Neuronal stem cell (in vitro differentiated cells): ENCODE data around the gene KHDC4.

Experiments
- DNase-seq: peaks from one replicate; pipeline ENCODE4 v3.0.0-alpha.2; 2013; ENCODE audit warnings: low spot score
- H2AFZ ChIP-seq: one replicate; pipeline ENCODE4 v1.6.1; 2013; ENCODE audit warnings: mild to moderate bottlenecking, low read length, inconsistent platforms
- H2AK5ac ChIP-seq: 2 replicates; pipeline ENCODE4 v1.6.1; 2013; ENCODE audit warnings: low read depth, mild to moderate bottlenecking, inconsistent platforms, low read length, moderate library complexity, mixed read lengths
- H2BK120ac ChIP-seq: 2 replicates; pipeline ENCODE4 v1.6.1; 2013; ENCODE audit warnings: low read depth, mild to moderate bottlenecking, inconsistent platforms, low read length, moderate library complexity, mixed read lengths
- H2BK12ac ChIP-seq: one replicate; pipeline ENCODE4 v1.6.1; 2013; ENCODE audit warnings: low read length, inconsistent platforms
- H2BK15ac ChIP-seq: 2 replicates; pipeline ENCODE4 v1.6.1; 2013; ENCODE audit warnings: mild to moderate bottlenecking, low read length, inconsistent platforms, mixed read lengths
- H2BK5ac ChIP-seq: one replicate; pipeline ENCODE4 v1.6.1; 2013; ENCODE audit warnings: inconsistent platforms, mild to moderate bottlenecking, low read length, moderate library complexity
- H3K14ac ChIP-seq: one replicate; pipeline ENCODE4 v1.6.1; 2013; ENCODE audit warnings: low read length, inconsistent platforms
- H3K18ac ChIP-seq: 2 replicates; pipeline ENCODE4 v1.6.1; 2013; ENCODE audit warnings: low read length, inconsistent platforms
- H3K23ac ChIP-seq: 2 replicates; pipeline ENCODE4 v1.6.1; 2013; ENCODE audit warnings: low read depth, mild to moderate bottlenecking, mixed read lengths, low read length, inconsistent platforms; ENCODE audit not compliant: poor library complexity
- H3K27ac ChIP-seq: replicated peaks from 3 replicates; pipeline ENCODE4 v1.5.1; 2013; ENCODE audit warnings: low read length, inconsistent platforms
- H3K27me3 ChIP-seq, 3 experiments: 2 replicates each; pipeline ENCODE4 v1.6.1; 2013; ENCODE audit warnings: low read length in 3 of 3, mild to moderate bottlenecking in 2 of 3, inconsistent platforms in 1 of 3, low read depth in 1 of 3, mixed read lengths in 1 of 3, moderate library complexity in 1 of 3; ENCODE audit not compliant: control insufficient read depth in 3 of 3, insufficient read depth in 3 of 3
- H3K36me3 ChIP-seq, 2 donors: replicated peaks in 1 of 2; 2 replicates each; pipeline ENCODE4 v1.6.1; 2013; ENCODE audit warnings: low read length in 2 of 2; ENCODE audit not compliant: control insufficient read depth in 2 of 2, insufficient read depth in 2 of 2
- H3K4ac ChIP-seq: 2 replicates; pipeline ENCODE4 v1.6.1; 2013; ENCODE audit warnings: inconsistent platforms, mild to moderate bottlenecking, low read length, moderate library complexity
- H3K4me1 ChIP-seq, 2 donors: 1 replicate in 1 of 2; 2 replicates in 1 of 2; pipeline ENCODE4 v1.6.1; 2013; ENCODE audit warnings: low read length in 2 of 2, low read depth in 1 of 2; ENCODE audit not compliant: control insufficient read depth in 2 of 2, insufficient read depth in 1 of 2
- H3K4me2 ChIP-seq: one replicate; pipeline ENCODE4 v1.6.1; 2013; ENCODE audit warnings: mild to moderate bottlenecking, low read length, inconsistent platforms; ENCODE audit not compliant: insufficient read depth, poor library complexity, severe bottlenecking
- H3K4me3 ChIP-seq, 2 donors: 2 replicates each; pipeline ENCODE4 v1.5.1; 2013; ENCODE audit warnings: low read length in 2 of 2, mild to moderate bottlenecking in 2 of 2, inconsistent platforms in 1 of 2, moderate library complexity in 1 of 2
- H3K79me1 ChIP-seq: one replicate; pipeline ENCODE4 v1.6.1; 2013; ENCODE audit warnings: low read depth, mild to moderate bottlenecking, inconsistent platforms, low read length, moderate library complexity
- H3K9ac ChIP-seq: one replicate; pipeline ENCODE4 v1.6.1; 2013; ENCODE audit warnings: mild to moderate bottlenecking, low read depth, low read length, inconsistent platforms; ENCODE audit not compliant: poor library complexity
- H3K9me3 ChIP-seq, 2 donors: replicated peaks in 1 of 2; 2 replicates each; pipeline versions ENCODE3 to v1.6.1; 2013; ENCODE audit warnings: low read length in 2 of 2, mild to moderate bottlenecking in 2 of 2, inconsistent platforms in 1 of 2, low read depth in 1 of 2, mixed read lengths in 1 of 2, moderate library complexity in 1 of 2; ENCODE audit not compliant: control insufficient read depth in 2 of 2, insufficient read depth in 1 of 2
- H4K8ac ChIP-seq: one replicate; pipeline ENCODE4 v1.6.1; 2013; ENCODE audit warnings: low read depth, mild to moderate bottlenecking, inconsistent platforms, low read length, moderate library complexity
- H4K91ac ChIP-seq: one replicate; pipeline ENCODE4 v1.6.1; 2013; ENCODE audit warnings: low read length, low read depth, mild to moderate bottlenecking, inconsistent platforms; ENCODE audit not compliant: poor library complexity
- WGBS, 2 donors: extraction: QIAGEN DNeasy Blood & Tissue Kit; methylation state at CpG; one replicate each; pipeline ENCODE4 v1.1.7; 2013; ENCODE audit warnings: missing lambda C conversion rate in 2 of 2, mixed read lengths in 1 of 2; ENCODE audit not compliant: insufficient read length in 2 of 2, insufficient replicate concordance in 1 of 2; ENCODE audit errors: extremely low coverage in 2 of 2; 5-methylcytosine and 5-hydroxymethylcytosine counted together

Gene KHDC4

GRCh38 chr1:155919801-155920200, 14.4 kb downstream of the KHDC4 start:
- Histone ChIP-seq H3K4ac (no peak overlapping the region), H2AFZ (no peak overlapping the region), H3K4me2 (no peak overlapping the region), H2BK15ac (no peak overlapping the region), H3K79me1 (no peaks in the 10 kb centered on the region), H3K36me3 (peaks cover 40 to 98% of the 10 kb centered on the region in 2 donors), H3K9ac (no peak overlapping the region), H3K14ac (no peak overlapping the region), H3K27me3 (no peaks in the 10 kb centered on the region), H3K4me3 (no peak overlapping the region), H2AK5ac (no peak overlapping the region), H3K4me1 (no peaks in the 10 kb centered on the region), H3K23ac (no peak overlapping the region), H4K8ac (no peak overlapping the region), H3K9me3 (no peaks in the 10 kb centered on the region), H2BK120ac (no peak overlapping the region), H3K18ac (no peak overlapping the region), H2BK12ac (no peak overlapping the region), H3K27ac (no peak overlapping the region), H2BK5ac (no peak overlapping the region), H4K91ac (no peak overlapping the region)
- no peak for DNase-seq
- WGBS, 2 donors = no CpG with 5 or more reads among the region's 2 CpGs

- H2BK12ac ChIP-seq = no peak overlapping the region
- no peaks in the 10 kb centered on the region for H3K4me1 ChIP-seq
- H4K91ac ChIP-seq = no peak overlapping the region
- H2AFZ ChIP-seq = no peak overlapping the region
- H3K36me3 ChIP-seq = peaks cover 41 to 98% of the 10 kb centered on the region in 2 donors
- H3K79me1 ChIP-seq = no peaks in the 10 kb centered on the region
- no peak overlapping the region for H3K18ac ChIP-seq
- no peak overlapping the region for H3K23ac ChIP-seq
- no CpG with 5 or more reads among the region's 3 CpGs for WGBS, 2 donors
- no peak overlapping the region for H3K4me2 ChIP-seq
- no peak overlapping the region for H2BK120ac ChIP-seq
- no peaks in the 10 kb centered on the region for H3K9me3 ChIP-seq
- H3K27ac ChIP-seq = no peak overlapping the region
- no peak for DNase-seq
- no peak overlapping the region for H2AK5ac ChIP-seq
- no peak overlapping the region for H2BK5ac ChIP-seq
- H3K4ac ChIP-seq = no peak overlapping the region
- H4K8ac ChIP-seq = no peak overlapping the region
- no peak overlapping the region for H2BK15ac ChIP-seq
- no peak overlapping the region for H3K9ac ChIP-seq
- no peak overlapping the region for H3K14ac ChIP-seq
- no peak overlapping the region for H3K4me3 ChIP-seq
- no peaks in the 10 kb centered on the region for H3K27me3 ChIP-seq
Observed at GRCh38 chr1:155918660-155919059, 15.6 kb downstream of the KHDC4 start.

GRCh38 chr1:155913969-155914757, 20.1 kb downstream of the KHDC4 start:
- Histone ChIP-seq H3K36me3 (peaks cover 23 to 87% of the 10 kb centered on the region in 2 donors), H3K4me2 (no peak overlapping the region), H3K79me1 (peaks cover 1% of the 10 kb centered on the region), H2AFZ (no peak overlapping the region), H3K27me3 (no peaks in the 10 kb centered on the region), H2AK5ac (no peak overlapping the region), H3K23ac (no peak overlapping the region), H2BK15ac (no peak overlapping the region), H3K14ac (no peak overlapping the region), H3K4me1 (peaks cover 0 to 2% of the 10 kb centered on the region in 2 donors), H2BK120ac (no peak overlapping the region), H4K8ac (no peak overlapping the region), H2BK5ac (no peak overlapping the region), H3K27ac (no peak overlapping the region), H4K91ac (no peak overlapping the region), H3K4me3 (no peak overlapping the region), H3K4ac (no peak overlapping the region), H3K9ac (no peak overlapping the region), H3K9me3 (no peaks in the 10 kb centered on the region), H2BK12ac (no peak overlapping the region), H3K18ac (no peak overlapping the region)
- no peak for DNase-seq
- WGBS, 2 donors = no CpG with 5 or more reads among the region's 6 CpGs

- H3K4me1 ChIP-seq = peaks cover 0 to 2% of the 10 kb centered on the region in 2 donors
- H2BK5ac ChIP-seq = no peak overlapping the region
- H2AFZ ChIP-seq = no peak overlapping the region
- H2AK5ac ChIP-seq = no peak overlapping the region
- H3K23ac ChIP-seq = no peak overlapping the region
- no peak for DNase-seq
- H3K27ac ChIP-seq = no peak overlapping the region
- no peak overlapping the region for H2BK120ac ChIP-seq
- peaks cover 20 to 83% of the 10 kb centered on the region in 2 donors for H3K36me3 ChIP-seq
- H3K18ac ChIP-seq = no peak overlapping the region
- no peak overlapping the region for H4K91ac ChIP-seq
- H3K4ac ChIP-seq = no peak overlapping the region
- no peak overlapping the region for H3K9ac ChIP-seq
- H3K9me3 ChIP-seq = no peaks in the 10 kb centered on the region
- peaks cover 1% of the 10 kb centered on the region for H3K79me1 ChIP-seq
- H4K8ac ChIP-seq = no peak overlapping the region
- no CpG with 5 or more reads among the region's 11 CpGs for WGBS, 2 donors
- H3K4me3 ChIP-seq = no peak overlapping the region
- H2BK12ac ChIP-seq = no peak overlapping the region
- H3K27me3 ChIP-seq = no peaks in the 10 kb centered on the region
- H3K14ac ChIP-seq = no peak overlapping the region
- H3K4me2 ChIP-seq = no peak overlapping the region
- no peak overlapping the region for H2BK15ac ChIP-seq
Observed at GRCh38 chr1:155912056-155912536, 22.1 kb downstream of the KHDC4 start.
